AG09309 (cell line): Measurements from ENCODE around the gene NFATC1.

Experiments used
- DNase-seq: peaks from one replicate; pipeline ENCODE4 v3.0.0-alpha.2; 2010; ENCODE audit warnings: low read depth
- H3K4me3 ChIP-seq: 2 replicates; pipeline ENCODE4 v1.5.1; 2011; ENCODE audit warnings: mild to moderate bottlenecking, low read depth, low read length, moderate library complexity; ENCODE audit not compliant: control insufficient read depth
- CTCF ChIP-seq: IDR thresholded peaks from 2 replicates; pipeline ENCODE4 v1.5.1; 2011; ENCODE audit warnings: mild to moderate bottlenecking, low read depth, low read length, inconsistent platforms; ENCODE audit not compliant: insufficient read depth, control insufficient read depth; ENCODE audit errors: missing control alignments

Gene NFATC1

GRCh38 chr18:79423211-79424007, 27.7 kb downstream of the NFATC1 start:
- TF ChIP-seq CTCF: no peak
- DNase-seq: no peak
- H3K4me3 ChIP-seq: no peak overlapping the region

GRCh38 chr18:79424008-79424565, 28.4 kb downstream of the NFATC1 start:
- H3K4me3 ChIP-seq: no peak overlapping the region
- no peak for DNase-seq
- TF ChIP-seq CTCF: no peak

DNA sequence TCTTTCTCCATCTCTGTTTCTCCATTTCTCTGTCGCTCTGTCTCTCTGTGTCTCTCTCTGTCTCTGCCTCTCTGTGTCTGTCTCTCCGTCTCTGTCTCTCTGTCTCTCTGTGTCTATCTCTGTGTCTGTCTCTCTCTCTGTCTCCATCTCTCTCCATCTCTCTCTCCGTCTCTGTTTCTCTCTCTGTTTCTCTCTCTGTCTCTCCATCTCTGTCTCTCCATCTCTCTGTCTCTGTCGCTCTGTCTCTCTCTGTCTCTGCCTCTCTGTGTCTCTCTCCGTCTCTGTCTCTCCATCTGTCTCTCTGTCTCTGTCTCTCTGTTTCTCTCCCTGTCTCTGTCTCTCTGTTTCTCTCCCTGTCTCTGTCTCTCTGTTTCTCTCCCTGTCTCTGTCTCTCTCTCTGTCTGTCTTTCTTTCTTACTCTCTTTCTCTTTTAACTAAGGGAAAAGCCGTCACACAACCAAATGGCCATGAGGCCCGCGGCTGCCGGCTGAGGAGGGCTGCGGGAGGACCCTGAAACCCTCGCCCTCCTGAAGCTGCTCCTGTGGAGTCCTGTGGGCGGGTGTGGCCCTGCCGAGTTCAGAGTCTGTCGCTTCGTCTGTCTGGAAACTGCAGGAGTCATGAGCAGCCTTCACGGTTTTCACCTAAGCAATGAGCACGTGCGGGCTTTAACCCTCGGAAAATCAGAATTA, 29.3 kb downstream of the NFATC1 start:
- TF ChIP-seq CTCF: no peak
- H3K4me3 ChIP-seq: no peak overlapping the region
- DNase-seq: no peak

- no peak for TF ChIP-seq CTCF
- H3K4me3 ChIP-seq: no peak overlapping the region
- DNase-seq: no peak
Observed at GRCh38 chr18:79425569-79425886, 29.8 kb downstream of the NFATC1 start.

- DNase-seq: no peak
- TF ChIP-seq CTCF: no peak
- H3K4me3 ChIP-seq: no peak overlapping the region
Observed at GRCh38 chr18:79426376-79427300, 30.9 kb downstream of the NFATC1 start.
